A673 (cell line): ENCODE results near the gene NUDT5.

ENCODE experiments used
- EZH2 ChIP-seq: fragments of 200-600 bp; sonication (generic); IDR thresholded peaks from 2 replicates; pipeline ENCODE4 v1.6.1; 2017; ENCODE audit warnings: borderline replicate concordance, low read depth, mild to moderate bottlenecking, mixed read lengths, antibody characterized with exemption, low read length; ENCODE audit not compliant: poor library complexity, severe bottlenecking
- TF ChIP-seq, protein P1 (sequence below): fragments of 300-800, 200-600 bp; sonication (generic); conservative IDR thresholded peaks from 2 replicates; pipeline ENCODE4 v1.5.1; 2017; ENCODE audit warnings: low read depth, mild to moderate bottlenecking, antibody characterized with exemption, low read length, moderate library complexity, mixed read lengths

DNA sequence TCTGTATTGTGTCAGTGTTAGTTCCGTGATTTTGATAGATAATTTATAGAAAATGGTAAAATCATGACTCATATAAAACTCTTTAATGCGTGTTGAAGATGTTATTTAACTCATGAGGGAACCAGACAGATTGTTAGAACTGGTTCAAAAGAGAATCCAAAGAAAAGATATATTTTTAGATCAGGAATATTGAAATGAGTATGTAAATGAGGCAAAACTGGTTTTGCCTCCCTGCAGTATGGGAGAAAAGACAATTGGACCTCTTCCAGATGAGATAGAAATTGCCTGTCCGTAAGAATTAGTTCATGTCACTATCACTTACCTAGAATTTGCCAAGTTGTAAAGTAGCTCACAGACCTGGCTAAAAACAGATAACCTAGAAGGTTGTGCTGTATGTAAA, 17.9 kb upstream of the NUDT5 start:
- TF ChIP-seq, protein P1, sequence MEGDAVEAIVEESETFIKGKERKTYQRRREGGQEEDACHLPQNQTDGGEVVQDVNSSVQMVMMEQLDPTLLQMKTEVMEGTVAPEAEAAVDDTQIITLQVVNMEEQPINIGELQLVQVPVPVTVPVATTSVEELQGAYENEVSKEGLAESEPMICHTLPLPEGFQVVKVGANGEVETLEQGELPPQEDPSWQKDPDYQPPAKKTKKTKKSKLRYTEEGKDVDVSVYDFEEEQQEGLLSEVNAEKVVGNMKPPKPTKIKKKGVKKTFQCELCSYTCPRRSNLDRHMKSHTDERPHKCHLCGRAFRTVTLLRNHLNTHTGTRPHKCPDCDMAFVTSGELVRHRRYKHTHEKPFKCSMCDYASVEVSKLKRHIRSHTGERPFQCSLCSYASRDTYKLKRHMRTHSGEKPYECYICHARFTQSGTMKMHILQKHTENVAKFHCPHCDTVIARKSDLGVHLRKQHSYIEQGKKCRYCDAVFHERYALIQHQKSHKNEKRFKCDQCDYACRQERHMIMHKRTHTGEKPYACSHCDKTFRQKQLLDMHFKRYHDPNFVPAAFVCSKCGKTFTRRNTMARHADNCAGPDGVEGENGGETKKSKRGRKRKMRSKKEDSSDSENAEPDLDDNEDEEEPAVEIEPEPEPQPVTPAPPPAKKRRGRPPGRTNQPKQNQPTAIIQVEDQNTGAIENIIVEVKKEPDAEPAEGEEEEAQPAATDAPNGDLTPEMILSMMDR, result no peak
- no peak for TF ChIP-seq EZH2
